Hepatic stellate cell (primary cell): Measurements from ENCODE around the gene AFAP1L2.
"Not testable (repeated sequence)": the region's sequence is repeated elsewhere in the genome, so short reads cannot be mapped to it uniquely, and the experiment has no call there.

Source experiments
- DNase-seq: peaks from one replicate; pipeline ENCODE4 v3.0.0; 2011; ENCODE audit warnings: low spot score

The AFAP1L2 gene

DNA sequence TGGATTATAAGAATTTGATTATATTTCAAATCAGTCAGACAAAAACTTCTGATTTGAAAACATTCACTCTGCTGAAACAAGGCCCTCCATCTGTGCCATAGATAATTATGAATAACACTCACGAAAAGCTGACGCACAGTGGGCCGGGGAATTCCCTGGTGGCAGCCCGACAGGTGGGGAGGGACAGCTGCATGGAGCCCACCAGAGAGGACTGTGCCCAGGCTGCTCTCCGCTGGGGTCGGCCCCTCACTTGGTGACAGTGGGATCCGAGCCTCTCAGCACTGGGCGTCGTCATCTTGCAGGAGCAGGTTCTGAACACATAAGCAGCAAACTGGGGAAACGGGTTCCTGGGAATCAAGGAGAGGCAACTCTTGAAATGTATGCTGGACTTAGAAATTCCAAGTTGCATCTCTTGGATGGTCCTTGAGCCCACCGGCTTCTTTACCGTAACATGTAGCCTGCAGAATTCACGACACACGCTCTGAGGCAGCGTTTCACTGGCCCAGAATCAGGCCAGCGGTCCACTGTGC, 41.4 kb downstream of the AFAP1L2 start:
- no peak for DNase-seq

DNA sequence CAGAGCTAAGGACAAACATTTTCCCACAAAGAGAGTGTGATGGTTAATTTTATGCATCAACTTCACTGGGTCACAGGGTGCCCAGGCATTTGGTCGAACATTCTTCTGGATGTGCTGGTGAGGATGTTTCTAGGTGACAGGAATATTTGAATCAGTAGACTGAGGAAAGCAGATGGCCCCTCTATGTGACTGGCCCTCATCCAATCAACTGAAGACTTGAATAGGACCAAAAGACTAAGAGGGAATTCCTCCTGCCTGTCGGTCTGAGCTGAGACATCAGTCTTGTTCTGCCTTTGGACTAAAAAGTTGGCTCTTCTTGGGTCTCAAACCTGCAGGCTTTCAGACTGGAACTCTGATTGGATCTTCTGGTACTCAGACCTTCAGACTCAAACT, 44.4 kb downstream of the AFAP1L2 start:
- no peak for DNase-seq

DNA sequence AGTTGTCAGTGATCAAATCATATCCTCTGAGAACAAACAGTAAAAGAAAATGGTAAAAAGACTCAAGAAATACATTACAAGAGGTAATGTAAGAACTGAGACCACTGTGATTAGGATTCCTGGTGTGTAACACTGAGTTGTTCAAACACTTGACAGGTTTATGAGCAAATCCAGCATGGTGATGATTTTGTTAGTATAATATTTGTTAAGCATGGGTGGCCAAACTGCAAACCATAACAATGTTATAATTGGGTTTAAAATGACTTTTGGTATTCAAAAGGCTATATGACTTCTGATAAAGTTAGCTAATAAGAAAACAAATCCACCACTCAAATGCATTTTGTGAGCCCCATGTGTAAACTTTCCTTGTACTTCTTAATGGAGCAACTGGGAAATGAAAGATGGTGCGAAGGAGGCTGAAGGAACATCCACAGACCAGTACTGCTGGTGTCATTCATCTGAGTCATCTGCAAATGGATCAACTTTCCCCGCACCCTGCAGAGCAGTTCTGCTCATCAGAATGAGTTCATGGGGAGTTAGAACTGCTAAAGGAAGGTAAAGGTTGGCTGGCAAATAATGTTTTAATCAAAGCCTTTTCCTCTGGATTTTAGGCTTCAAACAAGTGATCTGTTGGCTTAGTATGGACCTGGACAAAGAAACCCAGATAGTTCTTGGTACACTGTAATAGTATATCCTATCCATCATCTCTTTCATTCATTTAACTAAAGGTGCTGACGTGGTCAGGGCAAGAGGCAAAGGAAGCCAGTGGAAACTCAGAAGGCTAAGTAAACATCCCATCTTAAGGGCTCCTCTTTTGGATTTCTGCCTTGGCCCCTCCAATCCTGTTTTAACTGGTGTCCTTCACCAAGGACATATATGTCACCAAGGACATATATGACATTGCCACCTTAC, 45.0 kb downstream of the AFAP1L2 start:
- no peak for DNase-seq

DNA sequence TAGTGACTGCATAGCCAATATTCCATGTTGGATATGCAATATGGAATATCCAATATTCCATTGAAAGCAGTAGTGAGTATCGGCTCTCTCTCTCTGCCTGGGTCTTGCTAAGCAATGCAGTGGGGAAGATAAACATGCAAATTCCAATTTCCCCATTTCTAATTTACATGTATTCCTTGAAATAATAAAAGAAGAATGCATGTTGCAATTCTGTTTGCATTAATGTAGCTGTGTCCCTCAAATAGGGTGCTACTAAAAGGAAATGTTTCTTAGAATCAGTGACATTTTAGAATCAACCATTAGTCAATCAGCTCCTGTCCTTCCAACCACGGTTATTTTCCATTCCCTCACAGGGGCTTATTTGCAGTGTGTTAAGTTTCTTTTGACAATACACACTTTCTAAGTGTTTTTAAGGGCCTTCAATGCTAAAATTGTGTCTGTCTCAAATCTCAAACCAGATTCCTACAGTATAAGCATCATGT, 46.7 kb downstream of the AFAP1L2 start:
- DNase-seq = no peak

DNA sequence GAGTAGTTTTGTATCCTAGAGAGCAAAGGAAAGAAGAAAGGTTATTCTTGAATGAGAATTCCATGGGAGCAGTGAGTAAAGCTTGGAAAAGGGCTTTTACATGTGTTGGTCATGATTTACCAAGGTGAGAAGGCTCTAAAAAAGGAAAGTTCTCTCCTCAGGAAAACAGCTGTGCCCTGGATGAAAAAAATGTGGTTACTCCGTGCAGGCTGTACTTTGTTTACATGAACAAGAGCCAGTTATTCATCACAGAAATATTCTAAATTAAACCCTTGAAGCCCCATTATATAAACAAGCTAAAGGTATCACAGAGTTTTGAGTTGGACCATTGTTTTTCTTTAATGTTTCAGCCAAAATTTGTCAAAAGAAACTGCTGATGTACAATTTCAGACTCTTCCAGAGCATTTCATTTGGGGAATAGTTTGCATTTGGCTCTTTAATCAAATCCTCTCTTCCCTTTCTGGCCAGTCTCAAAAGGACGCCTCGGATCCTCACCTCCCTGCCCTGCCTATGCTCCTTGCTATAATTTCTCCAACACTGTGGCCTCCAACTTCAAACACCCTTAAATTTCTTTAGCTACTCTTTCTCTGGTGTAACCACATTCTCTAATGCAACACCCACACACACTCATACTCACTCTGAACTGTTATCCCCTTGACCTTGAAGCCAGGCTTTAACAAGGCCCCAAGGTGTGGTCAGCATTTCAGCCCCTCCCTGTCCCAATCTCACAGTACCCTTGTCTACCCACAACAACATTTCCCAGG, 47.4 kb downstream of the AFAP1L2 start:
- no peak for DNase-seq

DNA sequence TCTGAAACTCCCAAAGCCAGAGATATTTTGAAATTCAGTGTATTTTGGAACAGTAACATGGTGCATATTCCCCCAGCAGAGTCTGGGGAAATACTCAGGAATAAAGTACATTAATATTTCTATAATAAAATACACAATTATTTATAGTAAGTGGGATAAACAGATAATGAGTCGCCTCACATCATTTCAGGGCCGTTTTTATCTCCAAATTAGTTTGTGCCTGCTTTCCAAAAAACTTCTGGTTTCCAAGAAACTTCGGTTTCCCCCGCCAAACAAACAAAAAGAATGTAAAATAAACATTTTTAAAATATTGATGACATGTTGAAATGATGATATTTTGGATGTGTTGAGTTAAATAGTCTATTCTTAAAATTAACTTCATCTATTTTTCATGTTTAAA, 48.2 kb downstream of the AFAP1L2 start:
- DNase-seq = no peak

DNA sequence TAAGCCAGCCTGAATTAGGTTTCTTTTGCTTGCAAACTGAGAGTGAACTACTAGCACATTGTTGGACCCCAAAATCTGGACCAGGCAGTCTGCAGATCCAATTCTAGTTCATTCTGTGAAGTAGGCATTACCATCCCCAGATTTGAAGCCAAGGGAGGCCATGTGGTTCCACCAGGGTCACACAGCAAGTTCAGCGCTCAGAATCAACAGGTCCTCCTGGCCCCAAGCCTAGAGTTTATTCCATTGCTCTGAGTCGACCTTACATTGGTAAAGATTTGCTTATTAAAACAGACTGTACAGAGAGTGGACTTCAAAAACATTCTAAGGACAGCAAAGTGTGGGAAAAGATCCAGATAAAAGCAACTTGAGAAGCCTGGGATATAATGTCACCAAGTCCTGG, 50.9 kb downstream of the AFAP1L2 start:
- DNase-seq = no peak

DNA sequence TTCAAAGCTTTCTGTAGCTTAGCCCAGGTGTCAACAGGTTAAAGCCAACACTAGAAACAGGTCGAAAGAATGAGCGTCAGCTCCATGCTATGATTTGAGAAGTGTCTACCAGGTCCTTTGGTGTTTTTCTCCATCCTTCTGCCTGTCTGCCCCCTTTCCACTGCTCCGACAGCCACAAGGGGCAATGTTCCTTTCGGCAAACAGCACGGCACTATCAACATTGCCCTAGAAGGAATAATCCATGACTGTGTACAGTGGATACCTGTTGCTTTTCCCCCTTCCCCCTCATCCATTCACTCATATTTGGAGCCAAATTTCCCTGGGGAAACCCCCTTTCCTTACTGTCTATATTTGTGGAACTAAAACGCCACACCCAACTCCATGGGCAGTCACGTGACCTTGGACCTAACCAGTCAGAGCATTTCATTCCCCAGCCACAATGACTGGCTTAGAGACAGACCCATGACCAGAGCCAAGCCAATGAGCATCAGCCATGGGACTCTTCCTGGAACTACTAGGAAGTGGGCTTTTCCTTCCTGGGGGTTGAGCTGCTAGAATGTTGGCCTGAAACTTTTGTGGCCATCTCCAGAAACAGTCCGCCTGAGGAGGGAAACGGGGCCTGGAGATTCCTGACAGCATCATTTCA, 51.5 kb downstream of the AFAP1L2 start:
- no peak for DNase-seq

DNA sequence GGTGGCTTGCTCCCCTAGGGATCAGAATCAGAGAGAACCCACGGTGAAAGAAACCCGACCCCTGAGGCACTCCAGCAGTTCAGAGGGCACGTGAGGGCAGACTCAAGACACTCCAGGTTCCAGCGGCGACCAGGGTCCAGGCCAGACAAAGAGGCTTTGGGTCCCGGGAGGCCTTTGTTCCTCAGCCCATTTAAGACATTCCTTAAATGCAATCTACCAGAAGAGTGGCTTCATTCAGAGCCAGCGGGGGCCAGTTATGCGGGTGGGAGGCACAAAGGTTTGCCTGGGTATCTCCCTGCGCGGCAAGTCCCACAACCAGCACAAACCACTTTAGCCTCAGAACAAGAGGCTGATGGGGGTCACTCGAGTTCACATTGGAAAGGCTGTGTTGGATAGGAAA, 53.6 kb downstream of the AFAP1L2 start:
- no peak for DNase-seq

DNA sequence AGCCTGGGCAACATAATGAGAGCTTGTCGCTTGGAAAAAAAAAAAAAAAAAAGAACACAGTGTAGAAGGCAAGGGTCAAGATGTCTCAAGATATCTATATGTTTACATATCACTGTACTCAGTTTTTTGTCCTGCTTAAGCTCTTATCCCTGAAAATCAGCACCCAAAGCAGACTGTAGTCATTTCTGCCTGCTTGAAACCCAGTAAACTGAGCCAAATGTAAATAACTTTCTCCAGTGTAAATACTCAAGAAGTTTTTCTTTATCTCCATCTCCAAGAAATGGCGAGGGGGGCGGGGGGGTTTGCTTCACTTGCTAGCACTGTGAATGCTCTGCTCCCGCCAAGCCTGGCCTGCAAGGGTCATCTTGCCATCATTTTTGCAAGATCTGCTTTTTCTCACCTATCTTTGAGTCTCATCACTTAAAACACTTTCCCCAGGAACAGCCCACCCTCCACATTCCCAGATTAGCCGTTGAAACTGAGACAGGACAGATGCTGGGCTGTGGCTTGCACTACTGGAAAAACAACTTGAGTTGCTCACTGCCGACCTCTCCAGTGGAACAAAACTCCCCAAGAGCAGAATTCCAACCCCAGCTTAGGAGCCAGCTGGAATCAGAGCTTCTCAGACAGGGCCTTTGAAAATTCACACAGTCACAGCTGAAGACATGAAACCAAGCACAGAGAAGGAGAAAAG, 54.6 kb downstream of the AFAP1L2 start:
- no peak for DNase-seq

DNA sequence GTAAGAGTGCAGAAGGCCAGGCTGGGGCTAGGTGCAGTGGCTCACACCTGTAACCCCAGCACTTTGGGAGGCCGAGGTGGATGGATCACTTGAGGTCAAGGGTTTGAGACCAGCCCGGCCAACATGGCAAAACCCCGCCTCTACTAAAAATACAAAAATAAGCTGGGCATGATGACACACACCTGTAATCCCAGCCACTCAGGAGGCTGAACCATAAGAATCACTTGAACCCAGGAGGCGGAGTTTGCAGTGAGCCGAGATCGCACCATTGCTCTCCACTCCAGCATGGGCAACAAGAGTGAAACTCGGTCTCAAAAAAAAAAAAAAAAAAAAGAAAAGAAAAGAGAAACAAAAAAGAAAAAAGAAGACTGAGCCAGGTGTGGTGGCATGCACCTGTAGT, 55.2 kb downstream of the AFAP1L2 start:
- not testable (repeated sequence) for DNase-seq

DNA sequence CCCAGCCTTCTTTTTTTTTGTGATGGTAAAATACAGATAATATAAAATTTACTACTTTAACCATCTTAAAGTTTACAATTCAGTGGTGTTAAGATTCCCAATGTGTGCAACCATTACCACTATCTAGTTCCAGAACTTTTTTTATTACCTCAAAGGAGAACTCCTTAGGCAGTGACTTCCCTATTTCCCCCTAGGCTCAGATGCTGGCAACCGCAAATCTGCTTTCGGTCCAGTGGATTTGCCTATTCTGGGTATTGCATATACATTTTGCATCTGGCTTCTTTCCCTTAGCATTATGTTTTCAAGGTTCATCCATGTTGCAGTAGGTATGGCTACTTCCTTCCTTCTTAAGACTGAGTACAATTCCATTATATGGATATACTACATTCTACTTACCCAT, 56.5 kb downstream of the AFAP1L2 start:
- DNase-seq = no peak

DNA sequence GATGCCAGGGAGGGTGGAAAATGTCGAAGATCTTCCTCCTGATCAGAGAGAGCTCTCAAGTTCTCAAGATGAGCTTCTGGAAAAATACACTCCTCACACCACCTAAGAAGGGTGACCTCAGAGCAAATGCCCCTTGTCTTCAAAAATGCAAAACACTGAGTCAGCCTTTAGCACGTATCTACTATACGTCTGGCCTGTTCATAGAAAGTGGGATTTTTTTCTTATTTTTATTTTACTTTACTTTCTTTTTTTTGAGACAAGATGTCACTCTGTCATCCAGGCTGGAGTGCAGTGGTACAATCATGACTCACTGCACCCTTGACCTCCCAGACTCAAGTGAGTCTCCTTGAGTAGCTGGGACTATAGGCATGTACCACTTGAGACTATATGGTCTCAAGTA, 57.1 kb downstream of the AFAP1L2 start:
- no peak for DNase-seq

DNA sequence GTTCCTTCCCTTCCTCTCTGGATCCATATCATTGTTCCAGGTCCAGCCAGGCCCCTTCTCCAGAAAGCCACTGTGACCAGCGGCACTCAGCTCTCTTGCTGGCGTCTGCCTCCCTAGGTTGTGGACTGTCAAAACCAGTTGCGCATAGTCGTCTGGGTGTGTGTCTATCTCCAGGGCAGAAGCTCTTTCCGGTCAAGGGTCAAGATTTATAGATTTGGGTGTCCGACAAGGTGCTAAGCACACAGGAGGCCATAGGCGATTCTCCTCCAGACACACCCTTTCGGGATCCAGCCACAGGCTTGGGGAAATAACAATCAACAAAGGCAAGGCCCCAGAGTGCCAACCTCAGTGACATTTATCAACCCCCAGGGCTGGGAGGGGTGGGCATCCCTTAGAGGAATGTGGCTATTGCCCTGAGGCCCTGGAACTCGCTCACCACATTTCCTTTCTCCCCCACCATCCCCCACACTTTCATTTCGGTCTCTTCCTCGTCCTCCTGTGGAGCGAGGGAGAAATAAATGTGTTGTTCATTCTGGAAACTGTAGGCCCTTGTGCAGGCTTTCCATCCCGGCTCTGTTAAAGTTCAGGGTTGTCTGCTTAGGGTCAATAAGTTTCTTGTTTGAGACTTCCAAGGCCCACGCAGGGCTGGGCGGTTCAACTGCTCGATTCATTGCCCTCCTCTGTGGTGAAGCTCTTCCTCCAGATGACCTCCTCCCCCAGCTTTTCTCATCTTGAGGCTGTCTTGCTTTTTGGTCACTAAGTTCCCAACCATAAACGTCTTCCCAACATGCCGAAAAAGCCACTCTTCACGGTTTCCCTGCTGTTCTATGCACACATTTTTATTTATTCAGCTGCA, 57.9 kb downstream of the AFAP1L2 start:
- DNase-seq = no peak

DNA sequence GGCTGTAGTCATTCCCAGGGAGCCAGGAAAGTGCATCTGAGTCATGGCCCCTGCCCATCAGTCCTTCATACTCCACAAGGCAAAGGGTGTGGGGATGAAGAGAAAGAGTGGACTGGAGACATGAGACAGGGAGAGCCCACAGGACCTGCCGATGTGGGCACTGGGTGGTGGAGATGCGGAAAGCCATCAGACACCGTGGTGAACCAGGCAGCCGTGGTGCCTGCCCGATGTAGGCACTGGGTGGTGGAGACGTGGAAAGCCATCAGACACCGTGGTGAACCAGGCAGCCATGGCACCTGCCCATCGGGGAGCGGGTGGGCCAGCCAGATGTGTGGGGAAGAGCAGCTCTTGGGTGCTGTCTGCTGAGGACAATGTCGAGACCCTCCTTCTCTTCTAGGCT, 58.6 kb downstream of the AFAP1L2 start:
- no peak for DNase-seq

DNA sequence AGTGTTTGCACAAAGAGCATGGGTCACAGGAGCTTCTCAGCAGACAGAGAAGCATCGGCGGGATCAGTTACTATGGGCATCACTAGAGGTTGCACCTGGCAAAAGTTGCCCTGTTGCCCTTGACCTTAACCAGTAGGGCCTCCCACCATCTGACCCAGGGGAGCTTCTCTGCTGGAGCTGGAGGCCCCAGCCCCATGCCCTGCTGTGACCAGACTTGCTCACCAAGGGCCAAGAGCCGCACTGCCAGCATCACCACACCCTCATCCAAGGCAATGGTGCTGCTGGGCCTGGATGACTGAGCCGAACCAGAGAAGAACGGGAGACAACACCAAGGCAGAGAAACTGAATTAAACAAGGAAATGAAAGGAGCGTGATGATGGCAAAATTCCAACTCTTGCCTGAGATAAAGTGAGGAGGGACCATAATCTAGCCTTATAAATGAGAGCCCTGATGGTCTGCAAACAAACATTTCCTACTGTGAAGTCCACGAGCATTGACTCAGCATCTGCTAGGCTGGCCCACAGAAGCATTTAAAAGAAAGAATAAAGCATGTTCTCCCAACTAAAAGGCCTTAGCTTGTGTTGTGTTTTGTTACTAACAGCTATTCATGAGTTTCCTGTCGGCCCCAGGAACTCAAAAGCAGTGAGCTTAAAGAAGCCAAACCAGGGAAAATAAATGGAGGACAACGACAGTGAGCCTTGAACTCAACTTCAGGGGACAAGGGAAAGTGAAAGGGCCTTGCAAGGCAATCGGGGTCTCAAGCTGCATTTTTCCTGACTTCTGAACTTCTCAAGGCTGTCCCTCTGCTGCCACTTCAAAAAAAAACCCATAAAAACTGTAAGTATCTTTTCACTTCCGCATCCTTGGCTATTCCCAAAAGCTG, 60.4 kb downstream of the AFAP1L2 start:
- DNase-seq = no peak

DNA sequence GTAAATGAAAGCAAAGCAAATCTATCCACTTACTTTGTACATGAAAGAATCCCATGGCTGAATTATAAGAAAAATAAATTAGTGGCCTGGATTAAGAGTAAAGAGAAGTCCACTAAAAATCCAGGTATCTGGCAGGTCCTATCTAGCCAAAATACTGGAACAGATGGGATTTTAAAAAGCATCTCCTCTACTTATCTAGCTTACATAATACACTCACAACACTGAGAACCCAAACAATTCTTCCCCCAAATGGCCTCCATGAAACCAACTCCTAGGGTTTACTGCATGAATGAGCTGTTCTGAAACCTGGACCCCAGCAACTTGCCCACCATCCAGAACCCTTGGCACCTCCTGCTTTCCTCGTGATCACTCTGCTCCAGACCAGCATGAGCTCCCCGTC, 61.3 kb downstream of the AFAP1L2 start:
- no peak for DNase-seq

DNA sequence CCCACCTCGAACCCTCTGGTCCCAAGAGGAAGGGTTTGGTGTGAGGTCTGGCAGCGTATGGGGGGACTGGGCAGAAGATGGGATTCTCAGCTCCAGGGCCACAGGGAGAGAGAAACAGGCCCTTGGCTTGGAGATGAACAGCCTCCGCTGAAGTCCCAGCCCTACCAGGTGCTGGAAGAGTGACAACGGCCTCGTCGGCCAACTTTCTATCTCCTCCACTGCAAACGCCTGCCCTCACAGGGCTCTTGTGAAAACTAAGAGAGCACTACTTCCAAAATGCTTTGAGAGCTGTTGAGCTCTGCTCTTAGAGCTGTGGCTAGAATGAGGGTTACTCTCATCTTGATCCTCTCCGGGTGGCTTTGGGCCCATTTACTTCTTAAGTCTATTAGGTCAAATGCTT, 63.5 kb downstream of the AFAP1L2 start:
- no peak for DNase-seq

DNA sequence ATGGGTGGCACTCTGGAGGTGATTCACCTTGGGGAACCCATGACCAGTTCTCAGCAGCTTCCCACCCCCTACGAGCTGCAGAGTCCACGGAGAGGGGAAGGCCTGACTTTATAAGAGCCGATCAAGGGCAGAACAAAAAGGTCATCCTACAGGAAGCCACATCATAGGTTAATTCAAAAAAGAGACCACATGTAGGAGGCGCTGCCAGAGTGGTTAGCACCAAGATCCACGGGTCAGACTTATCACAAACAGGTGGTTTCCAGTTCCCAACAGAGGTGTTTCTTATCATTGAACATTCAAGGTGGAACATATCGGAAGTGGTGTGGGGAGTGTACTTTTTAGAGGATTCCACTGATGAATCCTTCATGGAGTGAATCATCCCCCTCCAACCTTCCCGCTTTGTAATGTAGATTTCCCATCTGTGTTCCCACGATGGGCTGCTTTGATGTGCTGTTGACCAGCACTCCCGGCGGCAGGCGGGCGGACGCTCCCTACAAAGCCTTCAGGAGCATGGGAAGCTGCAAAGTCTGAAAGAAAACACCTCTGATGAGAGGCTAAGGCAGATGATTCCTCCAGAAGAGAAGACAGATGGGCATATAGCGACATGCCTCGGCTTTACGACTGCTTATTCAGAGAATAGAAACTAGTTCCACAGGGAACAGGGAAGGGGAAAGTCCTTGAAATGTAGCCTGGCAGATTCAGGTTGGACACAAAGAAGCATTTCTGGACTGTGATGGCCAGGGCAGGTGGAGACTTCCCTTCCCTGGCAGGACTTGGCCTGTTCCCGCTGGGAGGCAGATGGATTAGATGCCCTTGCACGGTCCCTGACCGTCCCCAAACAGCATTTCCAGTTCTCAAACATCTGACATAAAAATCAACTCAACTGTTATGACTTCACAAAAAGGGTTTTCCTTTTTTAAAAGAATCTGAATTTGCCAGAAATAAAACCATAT, 66.5 kb downstream of the AFAP1L2 start:
- no peak for DNase-seq
